ENCODE measurements around the gene IGSF5.

DNA sequence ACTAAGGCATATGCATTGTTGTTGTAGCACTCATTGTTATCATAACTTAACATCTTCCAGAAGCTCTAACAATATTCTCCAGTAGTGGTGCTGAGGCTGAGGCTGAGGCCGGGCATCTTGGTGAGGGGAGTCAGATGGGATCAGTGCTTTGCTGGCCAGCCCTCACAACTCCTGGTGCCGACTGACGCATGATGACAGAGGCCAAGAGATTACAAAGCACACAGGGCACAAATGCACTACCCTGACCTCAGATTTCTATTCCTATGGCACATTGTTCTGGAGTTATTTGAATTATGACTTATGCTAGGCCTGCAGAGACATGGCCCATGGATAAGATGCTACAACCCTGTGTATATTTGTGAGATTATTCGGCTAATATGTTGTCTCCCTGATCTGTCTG, 8.3 kb upstream of the IGSF5 start:
- TF ChIP-seq POLR2A (IDR thresholded peaks at IDR 0.05; ENCODE audit: low read length) (no peak), GATA1 (IDR thresholded peaks at IDR 0.05; ENCODE audit: low read depth, low read length) (no peak)
